HK-2 (cell line): Measurements from ENCODE around the gene ROR2.

Experiments
- DNase-seq: peaks from one replicate; pipeline ENCODE4 v3.0.0-alpha.2; 2018; ENCODE audit not compliant: unreplicated experiment

ROR2 gene

DNA sequence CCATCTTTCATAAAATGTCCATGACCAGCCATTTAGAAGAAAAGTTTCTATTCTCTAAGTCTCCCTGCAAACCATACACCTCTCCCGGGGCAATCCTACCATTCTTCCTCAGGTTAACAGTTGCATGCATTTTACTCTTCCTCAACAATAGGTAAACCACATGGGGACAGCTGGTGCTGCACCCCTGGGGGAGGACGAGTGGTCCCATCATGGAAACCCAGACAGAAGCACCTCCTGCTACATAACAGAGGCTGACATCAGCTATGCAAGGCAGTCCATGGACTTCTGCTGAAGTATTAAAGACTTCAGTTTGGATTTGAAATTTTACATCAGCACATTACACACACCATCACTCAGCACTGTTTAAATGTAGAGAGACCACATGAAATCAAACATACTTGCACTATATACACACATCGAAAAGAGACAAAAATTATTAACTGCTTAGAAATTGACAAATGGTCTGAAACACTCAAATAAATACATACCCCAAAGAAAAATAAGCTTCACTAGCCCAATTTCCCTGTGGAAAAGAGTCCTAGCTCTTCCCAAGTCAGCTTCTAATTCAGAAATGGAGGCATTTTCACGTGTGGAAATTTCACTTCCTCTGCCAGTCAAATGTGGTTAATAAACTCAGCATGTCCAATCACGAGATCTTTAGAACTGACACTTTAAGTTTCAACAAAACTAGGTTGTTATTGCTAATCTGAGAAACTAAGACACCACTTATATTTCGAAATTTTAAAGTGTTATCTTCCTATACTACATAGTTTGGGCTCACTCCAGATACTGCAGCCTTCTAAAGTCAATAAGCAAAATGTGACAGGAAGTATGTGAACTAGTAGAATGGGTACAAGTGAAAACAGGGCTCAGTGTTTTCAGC lies 173.4 kb downstream of the ROR2 start:
- DNase-seq, result no peak

DNA sequence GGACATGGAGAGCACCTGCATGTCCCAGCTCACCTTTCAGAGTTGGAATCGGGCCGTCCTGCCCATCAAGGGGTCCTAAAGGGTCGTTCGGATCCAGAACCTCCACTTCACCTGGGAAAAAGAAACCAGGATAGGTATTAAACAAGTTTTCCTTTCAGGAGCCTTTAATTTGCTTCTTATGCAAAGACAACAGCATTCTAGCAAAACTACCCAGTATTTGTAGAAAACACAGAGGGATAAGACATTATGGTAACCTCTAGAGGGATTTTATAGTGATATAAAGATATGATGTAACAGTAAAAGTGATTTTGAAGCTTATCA lies 174.4 kb downstream of the ROR2 start:
- DNase-seq, result no peak

DNA sequence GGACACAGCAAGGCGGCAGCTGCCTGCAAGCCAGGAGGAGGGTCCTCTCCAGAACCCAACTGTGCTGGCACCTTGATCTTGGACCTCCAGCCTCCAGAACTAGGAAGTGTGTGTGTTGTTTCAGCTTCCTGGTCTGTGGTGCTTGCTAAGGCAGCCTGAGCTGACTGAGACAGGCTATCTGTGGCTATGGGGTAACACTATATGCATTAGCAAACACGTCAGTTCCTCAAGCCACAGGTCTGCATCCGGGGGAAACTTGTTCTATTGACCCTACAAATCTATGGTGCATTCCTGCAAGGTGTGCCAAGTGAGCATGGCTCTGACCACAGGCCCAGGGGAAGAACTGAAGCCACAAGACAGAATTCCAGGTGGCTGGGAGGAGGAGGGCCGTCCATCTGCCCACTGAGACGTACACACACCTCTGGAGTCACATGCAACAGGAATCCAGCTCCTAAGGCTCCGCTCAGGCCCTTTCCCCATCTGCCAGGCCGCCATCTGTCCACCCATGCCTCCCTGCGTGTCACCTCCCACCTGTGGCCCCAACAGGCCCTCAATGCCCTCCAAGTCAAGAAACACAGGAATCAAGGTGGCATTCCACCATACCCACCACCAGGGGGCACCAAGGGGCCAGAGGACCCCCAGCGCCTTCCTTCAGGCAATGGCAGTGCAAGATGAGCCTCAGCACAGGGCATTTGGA lies 174.9 kb downstream of the ROR2 start:
- peak; percentile 54 for DNase-seq

DNA sequence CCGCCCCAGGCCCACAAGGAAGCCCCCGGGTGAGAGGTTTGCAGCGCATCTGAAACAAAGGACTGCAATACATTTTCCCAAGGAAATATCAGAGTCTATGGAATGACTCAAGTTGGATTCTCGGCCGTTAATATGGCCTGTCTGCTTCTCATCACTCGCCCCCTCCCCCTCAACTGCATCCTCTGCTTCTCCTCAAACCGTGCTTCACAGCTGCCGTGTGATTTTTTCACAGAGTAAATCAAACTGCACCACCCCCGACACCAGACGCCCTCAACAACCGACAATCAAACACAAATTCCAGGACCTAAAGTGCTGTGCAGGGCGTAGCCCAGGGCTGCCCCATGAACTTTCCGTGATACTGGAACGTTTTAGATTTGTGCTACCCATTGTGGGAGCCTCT lies 176.9 kb downstream of the ROR2 start:
- no peak for DNase-seq

DNA sequence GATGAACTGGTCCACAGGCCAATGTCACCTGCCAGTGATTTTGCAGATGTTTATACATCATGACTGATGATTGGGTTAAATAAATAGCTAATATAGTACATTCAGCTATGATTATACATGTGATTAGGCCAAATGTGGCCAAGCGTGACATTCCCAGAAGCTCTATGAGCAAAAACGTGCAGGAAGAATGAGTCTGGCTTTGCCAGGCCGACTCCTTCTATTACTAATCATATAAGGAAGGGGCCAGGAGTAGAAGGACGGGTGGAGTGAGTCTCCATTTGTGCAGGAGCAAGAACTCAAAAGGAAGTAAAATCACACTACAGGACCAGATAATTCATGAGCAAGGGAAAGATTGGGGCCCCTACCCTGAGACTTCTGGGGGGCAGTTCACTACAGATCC lies 178.2 kb downstream of the ROR2 start:
- no peak for DNase-seq

DNA sequence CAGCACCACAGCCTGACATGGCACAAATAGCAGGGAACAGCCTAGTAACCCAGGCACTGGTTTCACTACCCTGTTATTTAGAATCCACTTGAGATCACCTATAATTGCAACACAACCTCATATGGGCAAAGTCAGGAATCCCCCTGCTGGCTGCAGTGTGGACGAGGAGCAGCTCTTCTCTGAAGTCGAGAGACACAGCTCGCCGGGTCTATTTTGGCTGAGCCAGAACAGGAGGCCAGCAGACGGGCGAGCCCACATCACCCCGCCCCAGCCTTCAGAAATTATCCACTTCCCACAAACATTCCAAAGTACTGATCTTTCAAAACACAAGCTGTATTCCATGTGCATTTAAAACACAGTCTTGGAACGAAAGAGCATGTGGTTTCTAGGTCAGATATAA lies 179.0 kb downstream of the ROR2 start:
- DNase-seq, result peak; percentile 11

DNA sequence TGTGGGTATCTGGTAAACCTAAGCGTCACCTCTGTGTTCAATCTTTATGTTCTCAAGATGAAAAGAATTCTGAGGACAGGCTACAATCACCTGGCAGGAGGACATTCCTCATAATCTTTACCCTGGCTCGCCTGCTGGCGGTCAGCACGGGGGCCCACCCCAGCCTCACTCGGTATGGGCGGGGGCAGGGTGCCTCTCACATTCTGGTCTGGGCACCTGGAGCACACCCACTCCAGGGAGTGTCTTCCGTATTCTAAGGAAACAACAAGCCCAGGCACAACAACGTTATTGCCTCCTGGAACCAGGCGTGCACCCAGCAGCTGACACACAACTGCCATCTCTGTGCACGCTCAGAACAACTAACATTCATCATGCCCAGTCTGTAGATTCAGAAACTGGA lies 179.8 kb downstream of the ROR2 start:
- DNase-seq, result no peak

DNA sequence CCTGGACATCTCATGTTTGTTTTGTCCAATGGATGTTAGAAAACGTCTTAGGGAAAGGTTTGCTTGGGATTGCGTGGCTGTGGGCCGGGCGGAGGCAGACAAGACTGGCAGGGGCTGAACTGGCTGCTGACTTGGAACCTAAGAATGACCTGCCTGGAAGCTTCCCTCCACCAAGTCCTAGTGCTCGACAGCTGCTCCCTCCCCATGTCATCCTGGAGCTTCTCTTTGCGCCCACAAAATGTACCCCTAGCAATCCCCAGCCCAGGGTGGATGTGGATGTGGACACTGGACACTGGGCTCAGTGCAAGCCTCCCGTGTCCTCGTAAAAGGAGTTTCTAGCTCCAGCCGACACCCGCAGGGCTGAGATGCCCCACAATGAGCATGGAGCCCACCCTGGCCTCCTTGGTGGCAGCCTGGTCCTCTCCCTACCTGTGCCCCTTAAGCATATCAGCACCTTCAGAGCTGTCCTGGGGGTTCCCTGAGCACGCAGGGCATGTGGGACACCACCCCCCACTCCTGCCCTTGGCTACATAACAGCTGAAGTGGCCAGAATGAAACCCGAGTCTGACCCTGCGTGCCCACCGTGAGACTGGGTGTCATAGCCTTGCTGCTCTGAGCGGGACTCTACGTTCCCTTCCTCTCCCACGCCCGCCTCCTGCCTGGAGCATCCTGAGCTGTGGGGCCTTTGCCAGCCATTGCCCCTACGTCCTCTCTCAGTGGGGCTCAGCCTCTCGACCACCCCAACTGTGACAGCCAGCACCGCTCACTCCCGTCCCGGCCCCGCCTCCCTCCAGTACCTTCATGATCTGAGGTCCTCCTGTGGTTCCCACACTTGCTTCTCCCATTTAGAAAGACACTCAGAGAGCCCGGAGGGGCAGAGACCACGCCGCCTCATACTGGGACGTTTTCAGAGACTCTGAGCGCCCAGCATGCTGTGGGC lies 180.8 kb downstream of the ROR2 start:
- no peak for DNase-seq

DNA sequence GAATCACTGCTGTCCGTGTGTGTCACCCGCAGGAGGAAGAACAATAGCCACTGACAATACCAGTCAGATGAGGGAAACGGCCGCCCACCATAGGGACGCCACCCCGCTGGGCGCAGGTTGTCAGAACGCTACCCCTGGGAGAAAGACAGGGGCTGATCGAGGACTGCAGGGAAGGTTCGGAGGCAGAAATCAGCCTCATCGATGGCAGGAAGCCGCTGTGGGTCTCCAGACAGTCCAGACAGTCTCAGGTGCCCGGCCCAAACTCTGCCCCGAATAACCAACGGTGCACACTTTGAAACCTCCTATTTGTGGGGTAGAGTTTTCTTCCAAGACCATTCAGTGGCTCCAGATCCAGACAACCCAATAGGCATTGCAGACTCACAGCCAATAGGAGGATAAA lies 181.5 kb downstream of the ROR2 start:
- DNase-seq, result no peak

DNA sequence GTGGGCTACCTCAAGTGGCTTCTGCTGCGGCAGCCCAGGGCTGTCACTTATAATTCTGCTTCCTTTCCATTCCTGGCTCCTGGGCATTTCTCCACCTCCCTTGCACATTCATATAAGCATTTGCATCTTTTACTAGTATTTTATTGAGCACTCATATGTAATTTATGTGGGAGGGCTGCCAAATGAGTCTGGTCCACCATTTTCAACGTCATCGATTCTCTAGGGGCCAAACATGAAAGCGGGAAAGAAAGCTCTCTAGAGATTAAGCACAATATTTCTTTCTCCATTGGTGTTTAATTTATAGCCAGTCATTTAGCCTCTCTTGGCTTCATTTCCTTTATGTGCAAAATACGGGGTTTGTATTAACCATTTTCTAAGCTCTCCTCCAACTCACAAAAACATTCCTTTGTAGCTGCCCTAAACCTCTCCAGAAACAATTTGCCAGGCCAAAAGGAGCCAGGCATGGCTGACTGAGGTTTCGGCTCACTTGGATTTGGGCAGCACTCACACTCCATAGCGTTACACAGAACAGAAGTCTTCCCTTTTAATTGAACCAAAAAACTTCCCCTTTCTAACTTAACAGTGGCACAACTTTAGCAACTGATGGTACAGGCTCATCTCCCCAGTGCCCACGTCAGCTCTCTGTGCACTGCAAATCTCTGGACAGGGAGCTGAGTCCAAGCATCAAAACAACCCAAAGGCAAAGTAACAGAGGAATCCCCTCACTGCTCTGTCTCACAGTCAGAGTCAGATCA lies 183.5 kb downstream of the ROR2 start:
- no peak for DNase-seq

DNA sequence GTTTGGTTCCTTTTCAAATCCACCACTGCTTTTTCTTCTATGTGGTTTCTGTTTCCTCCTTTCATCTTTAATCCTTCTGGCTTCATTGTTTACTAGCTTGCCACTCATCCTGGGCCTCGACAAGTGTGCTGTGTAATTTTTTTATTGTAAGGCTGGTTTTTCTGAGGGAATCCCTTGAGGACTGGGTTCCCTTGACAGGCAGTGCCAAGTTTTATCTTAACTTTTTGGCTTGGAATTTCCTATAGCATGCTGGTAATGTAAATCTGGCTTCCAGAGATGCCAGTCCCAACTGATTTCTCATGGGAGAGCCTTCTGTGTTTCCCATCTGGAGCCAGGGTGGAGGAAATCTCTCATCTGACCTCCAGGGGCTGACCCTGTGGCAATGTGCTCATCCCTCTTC lies 184.7 kb downstream of the ROR2 start:
- no peak for DNase-seq

DNA sequence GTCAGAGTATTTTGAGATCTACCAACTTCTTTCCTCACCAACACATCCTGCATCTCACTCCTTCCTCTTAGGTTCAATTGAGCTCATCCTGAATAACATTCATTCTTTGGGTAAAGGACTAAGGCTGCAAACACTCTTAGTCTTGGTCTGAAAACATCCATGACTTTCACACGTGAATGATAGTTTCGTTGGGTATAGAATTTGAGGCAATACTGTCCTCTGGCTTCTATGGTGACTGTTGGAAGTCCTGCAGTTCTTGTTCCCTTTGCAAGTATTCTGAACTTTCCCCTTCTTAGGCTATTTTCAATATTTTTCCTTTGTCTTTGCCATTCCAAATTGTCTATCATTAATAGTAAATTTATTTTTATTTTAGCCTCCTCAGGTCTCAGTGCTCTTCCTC lies 185.4 kb downstream of the ROR2 start:
- no peak for DNase-seq

DNA sequence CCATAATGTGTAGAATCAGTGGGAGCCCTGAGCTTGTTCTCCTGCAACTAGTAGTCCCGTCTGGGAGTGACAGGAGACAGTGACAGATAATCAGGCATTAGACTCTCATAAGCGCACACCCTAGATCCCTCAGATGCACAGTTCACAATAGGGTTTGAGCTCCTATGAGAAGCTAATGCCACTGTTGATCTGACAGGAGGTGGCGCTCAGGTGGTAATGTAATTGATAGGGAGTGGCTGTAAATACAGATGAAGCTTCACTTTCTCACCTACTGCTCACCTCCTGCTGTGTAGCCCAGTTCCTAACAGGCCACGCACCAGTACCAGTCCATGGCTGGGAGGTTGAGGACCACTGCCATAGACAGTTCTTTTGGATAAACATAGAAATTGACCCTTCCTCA lies 188.7 kb downstream of the ROR2 start:
- DNase-seq, result no peak

DNA sequence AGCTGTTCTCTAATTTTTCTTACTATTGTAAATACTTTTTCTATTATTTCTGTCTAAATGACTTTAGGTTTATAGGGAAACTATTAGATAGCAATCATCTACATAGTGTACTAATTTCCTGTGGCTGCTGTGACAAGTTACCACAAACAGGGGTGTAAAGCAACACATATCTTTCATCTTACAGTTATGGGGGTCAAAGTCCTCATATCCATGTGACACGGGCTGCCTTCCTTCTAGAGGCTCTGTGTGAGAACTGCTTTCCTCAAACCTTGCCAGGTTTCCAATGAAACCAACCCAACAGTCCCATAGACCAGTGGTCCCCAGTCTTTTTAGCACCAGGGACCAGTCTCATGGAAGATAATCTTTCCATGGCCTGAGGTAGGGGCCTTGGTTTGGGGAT lies 189.1 kb downstream of the ROR2 start:
- no peak for DNase-seq

DNA sequence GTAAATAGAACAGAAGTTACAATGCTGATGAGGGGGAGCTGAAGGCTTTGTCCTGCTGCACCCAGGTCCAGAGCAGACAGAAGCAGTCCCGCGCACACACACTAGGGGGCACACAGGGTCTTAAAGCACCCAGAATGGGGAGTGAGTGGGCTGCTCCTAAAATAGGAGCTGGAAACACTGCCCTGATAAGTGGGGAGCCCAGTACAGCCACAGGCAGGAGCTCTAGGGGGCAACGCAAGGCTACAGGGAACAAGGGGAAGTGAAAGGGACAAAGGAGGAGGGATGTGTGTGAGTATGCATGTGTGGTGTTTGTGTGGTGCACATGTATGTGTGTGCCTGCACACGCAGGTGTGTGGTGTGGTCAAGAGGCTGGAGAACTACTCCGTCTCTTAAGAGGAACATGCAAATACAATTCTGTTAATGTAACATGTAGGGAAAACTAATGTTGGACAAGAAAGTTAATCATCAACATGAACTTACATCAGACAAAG lies 191.5 kb downstream of the ROR2 start:
- DNase-seq, result peak; percentile 17

DNA sequence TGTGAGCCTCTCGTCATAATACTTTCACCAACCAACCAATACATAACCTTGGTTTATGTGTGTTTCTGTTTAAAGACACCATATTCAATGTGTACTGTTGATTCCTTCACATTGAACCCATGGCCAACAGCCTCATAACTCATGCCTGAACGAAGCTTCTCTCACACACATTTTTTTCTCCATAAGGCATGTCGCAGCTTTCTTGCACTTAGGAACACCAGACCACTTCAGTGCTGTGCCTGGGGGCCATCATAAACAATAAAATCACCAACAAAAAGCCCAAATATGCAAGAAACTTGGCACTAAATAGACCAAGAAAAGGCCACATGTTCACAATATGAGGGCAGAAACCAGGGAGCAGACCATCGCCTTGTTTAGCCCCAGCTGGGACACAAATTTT lies 192.2 kb downstream of the ROR2 start:
- DNase-seq, result no peak

DNA sequence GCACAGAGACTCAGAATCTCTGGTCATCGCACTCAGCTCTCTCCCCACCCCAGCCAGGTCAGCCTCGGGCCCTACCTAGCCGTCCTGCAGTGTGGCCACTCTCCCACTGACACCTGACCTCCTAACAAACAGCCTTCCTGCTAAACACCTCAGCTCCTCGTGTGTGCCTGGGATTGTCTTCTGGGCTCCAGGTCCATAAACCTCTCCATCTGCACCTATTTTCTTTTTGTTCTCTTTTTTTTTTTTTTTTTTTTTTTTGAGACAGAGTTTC lies 193.6 kb downstream of the ROR2 start:
- no peak for DNase-seq

DNA sequence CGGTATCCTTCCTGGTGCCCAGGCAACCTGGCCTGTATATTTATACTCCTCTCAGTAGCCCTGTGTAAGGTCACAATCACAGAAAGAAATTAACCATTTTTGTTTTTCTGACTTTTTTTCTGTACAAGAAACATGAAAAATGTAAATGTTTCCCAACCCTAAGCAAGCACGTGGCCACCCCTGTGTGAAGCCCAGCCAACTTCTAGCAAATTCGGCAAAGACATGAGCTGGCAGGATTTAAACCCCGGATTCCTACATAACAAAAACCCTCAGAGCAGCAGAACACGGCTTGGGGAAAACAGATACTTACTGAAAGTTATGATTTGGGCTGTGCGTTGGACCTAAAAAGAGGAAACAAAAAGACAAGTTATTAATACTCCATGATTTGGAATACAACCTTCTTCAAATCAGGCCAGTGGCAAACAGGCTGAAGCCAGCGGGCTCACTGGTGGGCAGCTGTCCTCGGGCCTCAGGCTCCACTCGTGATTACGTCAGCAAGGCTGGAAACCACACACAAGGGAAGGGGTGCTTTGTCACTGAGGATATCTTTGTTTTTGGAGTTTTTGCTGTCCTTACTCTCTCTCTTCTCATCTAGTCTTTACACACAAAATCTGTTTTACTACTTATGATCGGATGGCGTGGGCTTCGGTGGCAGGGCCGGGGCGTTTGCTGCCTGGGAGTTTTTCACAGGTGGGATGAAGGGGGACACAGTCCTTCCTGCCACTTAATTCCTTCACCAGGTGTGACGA lies 194.1 kb downstream of the ROR2 start:
- DNase-seq, result no peak

DNA sequence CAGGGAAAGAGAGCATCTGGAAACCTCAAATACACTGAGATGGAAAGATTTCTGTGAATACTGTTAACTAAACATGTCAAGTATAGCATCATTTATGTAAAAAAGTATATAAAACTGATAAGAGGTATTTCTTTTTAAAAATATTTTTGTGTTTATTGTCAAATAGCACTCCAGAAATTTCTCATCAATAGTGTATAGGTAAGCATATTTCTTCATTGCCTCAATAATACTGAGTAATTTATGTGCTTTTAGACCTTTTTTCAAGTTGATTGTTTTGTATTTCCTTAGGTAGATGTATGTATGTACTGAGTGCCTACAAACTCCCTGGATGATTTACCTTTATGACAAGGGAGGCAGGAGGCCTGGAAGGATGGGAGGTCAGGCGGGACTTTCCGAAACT lies 196.3 kb downstream of the ROR2 start:
- DNase-seq, result no peak

DNA sequence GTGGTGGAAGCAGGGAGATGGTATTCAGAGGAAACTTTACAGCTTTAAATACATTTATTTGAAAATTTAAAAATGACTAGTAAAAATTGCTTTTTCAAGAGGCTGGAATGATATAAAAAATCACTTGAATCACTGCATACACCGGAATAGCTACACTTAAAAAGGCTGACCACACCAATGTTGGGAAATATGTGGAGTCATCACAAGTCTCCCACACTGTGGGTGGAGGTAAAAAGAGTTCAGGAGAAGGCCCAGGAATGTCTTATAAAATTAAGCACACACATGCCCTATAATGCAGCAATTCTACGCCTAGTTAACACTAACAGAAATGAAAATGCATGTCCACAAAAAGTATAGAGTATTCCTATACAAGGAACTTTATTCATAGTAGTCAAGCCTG lies 198.1 kb downstream of the ROR2 start:
- no peak for DNase-seq

DNA sequence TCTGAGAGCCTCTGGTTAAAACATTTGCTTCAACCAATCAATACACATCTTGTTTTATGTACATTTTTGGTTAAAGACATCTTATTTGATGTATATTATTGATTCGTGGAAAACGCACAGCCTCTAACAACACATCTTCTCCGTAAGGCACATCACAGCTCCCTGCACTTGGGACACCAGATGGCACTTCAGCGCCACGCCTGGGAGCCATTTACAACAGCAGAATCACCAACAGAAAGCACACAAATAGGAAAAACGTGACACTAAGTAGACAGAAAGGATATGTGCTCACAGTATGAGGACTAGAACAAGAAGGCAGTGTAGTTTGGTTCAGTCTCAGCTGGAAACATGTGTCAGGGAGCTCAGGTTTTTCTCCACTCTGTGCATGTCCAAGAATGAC lies 199.7 kb downstream of the ROR2 start:
- DNase-seq, result no peak
